ENCODE results near the gene RAPGEF6.
A peak's percentile ranks its signal among the peaks of the same experiment; 100 is the strongest.

The RAPGEF6 gene

DNA sequence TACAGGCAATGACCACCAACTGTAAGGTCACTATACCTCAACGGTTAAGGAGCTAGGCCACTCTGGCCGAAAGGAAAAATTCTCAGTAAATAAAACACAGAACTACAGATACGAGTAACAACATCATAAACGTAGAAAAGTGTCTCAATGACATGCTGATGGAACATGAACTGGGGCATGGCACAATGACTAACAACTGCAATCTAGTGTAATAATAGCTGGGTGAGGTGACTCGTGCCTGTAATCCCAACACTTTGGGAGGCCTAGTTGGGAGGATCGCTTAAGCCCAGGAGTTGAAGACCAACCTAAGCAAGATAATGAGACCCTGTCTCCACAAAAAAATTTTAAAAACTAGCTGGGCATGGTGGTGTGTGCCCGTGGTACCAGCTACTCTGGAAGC lies 9.8 kb upstream of the RAPGEF6 start:
- no peak overlapping the region for H3K27ac ChIP-seq (ENCODE audit: low read depth, low read length)
- no peaks in the 10 kb centered on the region for H3K27me3 ChIP-seq (ENCODE audit: control insufficient read depth in 5 of 5, insufficient read depth in 4 of 5, low read length in 5 of 5)
- no peak overlapping the region for H3K9ac ChIP-seq (ENCODE audit: low read length in 5 of 5)
- no peaks in the 10 kb centered on the region for H3K9me3 ChIP-seq (ENCODE audit: control insufficient read depth in 5 of 5, low read length in 5 of 5)
- H3K36me3 ChIP-seq (ENCODE audit: control insufficient read depth in 5 of 5, insufficient read depth in 5 of 5, low read length in 5 of 5): peaks cover 20 to 47% (median 28%) of the 10 kb centered on the region in 5 donors
- H3K4me3 ChIP-seq (ENCODE audit: low read depth in 1 of 5, low read length in 5 of 5): no peak overlapping the region
- peaks cover 0 to 3% (median 0%) of the 10 kb centered on the region in 5 donors for H3K4me1 ChIP-seq (ENCODE audit: control insufficient read depth in 5 of 5, insufficient read depth in 5 of 5, low read length in 5 of 5)

DNA sequence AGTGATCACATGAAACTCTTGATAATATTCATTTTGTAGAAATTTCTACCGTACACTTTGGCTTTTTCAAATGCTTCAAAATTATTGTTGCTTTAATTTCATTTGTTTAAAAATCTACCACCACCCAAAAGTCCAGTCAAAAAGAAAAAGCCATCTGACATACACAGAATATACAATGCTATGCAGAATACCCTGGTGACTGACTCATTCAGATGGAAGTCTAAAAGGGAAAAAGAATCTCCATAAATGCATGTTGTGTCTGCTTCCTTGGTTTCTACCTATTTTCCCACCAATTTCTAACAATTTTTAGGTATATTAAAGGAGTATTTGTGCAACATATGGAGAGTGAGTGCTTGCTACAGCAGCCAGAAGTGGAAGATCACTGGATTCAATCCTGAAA lies 9.3 kb upstream of the RAPGEF6 start:
- peaks cover 20 to 43% (median 28%) of the 10 kb centered on the region in 5 donors for H3K36me3 ChIP-seq (ENCODE audit: control insufficient read depth in 5 of 5, insufficient read depth in 5 of 5, low read length in 5 of 5)
- H3K4me1 ChIP-seq (ENCODE audit: control insufficient read depth in 5 of 5, insufficient read depth in 5 of 5, low read length in 5 of 5): peaks cover 0 to 3% (median 0%) of the 10 kb centered on the region in 5 donors
- H3K27me3 ChIP-seq (ENCODE audit: control insufficient read depth in 5 of 5, insufficient read depth in 4 of 5, low read length in 5 of 5): no peaks in the 10 kb centered on the region
- no peak overlapping the region for H3K4me3 ChIP-seq (ENCODE audit: low read depth in 1 of 5, low read length in 5 of 5)
- H3K9ac ChIP-seq (ENCODE audit: low read length in 5 of 5): no peak overlapping the region
- no peak overlapping the region for H3K27ac ChIP-seq (ENCODE audit: low read depth, low read length)
- no peaks in the 10 kb centered on the region for H3K9me3 ChIP-seq (ENCODE audit: control insufficient read depth in 5 of 5, low read length in 5 of 5)

DNA sequence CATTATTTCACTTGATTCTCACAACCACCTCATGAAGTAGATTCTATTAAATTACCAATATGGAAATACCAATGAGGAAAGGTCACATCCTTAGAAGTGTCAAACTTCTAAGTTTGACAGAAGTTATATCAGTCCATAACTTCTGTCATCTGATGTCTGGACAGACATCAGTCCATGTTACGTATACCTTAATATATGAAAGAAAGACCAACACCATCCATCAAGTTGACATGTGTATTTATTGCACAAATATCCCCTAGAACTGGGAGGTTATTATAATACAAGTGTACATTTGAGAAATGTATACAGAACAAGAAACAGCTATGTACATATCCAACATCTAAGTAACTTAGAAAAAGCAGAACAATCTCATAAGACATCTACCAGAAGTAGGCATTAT lies 6.5 kb upstream of the RAPGEF6 start:
- peaks cover 0 to 3% (median under 1%) of the 10 kb centered on the region in 5 donors for H3K4me1 ChIP-seq (ENCODE audit: control insufficient read depth in 5 of 5, insufficient read depth in 5 of 5, low read length in 5 of 5)
- no peaks in the 10 kb centered on the region for H3K27me3 ChIP-seq (ENCODE audit: control insufficient read depth in 5 of 5, insufficient read depth in 4 of 5, low read length in 5 of 5)
- H3K27ac ChIP-seq (ENCODE audit: low read depth, low read length): no peak overlapping the region
- no peak overlapping the region for H3K9ac ChIP-seq (ENCODE audit: low read length in 5 of 5)
- H3K4me3 ChIP-seq (ENCODE audit: low read depth in 1 of 5, low read length in 5 of 5): no peak overlapping the region
- H3K9me3 ChIP-seq (ENCODE audit: control insufficient read depth in 5 of 5, low read length in 5 of 5): no peaks in the 10 kb centered on the region
- peaks cover 8 to 33% (median 19%) of the 10 kb centered on the region in 5 donors for H3K36me3 ChIP-seq (ENCODE audit: control insufficient read depth in 5 of 5, insufficient read depth in 5 of 5, low read length in 5 of 5)

DNA sequence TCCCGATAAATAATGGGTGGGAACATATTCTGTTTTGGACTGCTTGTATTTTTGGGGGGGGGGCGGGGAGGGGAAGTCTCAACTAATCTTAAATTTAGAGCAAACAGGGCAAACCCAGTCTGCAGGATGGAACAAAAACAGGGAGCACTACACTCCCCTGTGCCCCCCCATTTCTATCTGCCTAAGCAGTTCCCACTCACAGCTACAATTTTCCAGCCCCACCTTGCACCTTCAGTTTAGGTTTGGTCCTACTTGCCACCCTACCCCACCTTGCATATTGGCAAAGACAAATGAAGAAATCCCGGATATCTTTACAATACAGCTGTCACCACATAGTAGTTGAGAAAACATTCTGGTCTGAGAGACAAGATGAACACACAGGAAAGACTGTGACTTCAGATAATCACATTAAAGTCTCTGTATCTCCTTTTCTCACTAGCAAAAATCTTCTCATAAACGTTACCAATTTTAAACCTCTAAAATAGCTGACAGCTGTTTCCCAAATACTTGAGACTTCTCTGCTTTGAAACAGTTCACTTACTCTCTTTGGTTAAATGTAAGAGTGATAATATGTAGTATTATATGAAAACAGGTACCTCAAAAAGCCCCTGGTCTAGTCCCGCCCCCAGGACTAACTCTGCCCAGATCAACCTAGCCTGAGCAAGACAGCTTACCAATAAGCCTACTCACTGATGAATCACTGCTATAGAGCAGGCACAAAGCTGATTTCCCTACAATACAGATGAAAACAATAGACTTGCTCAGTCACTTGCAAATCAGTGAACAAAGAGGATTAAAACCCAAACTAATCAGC lies 5.2 kb upstream of the RAPGEF6 start:
- Histone ChIP-seq H3K9me3 (ENCODE audit: control insufficient read depth in 5 of 5, low read length in 5 of 5) (no peaks in the 10 kb centered on the region), H3K4me3 (ENCODE audit: low read depth in 1 of 5, low read length in 5 of 5) (no peak overlapping the region), H3K27ac (ENCODE audit: low read depth, low read length) (no peak overlapping the region), H3K9ac (ENCODE audit: low read length in 5 of 5) (no peak overlapping the region), H3K4me1 (ENCODE audit: control insufficient read depth in 5 of 5, insufficient read depth in 5 of 5, low read length in 5 of 5) (peaks cover 8 to 10% (median 8%) of the 10 kb centered on the region in 5 donors), H3K36me3 (ENCODE audit: control insufficient read depth in 5 of 5, insufficient read depth in 5 of 5, low read length in 5 of 5) (peaks cover 8 to 21% (median 10%) of the 10 kb centered on the region in 5 donors), H3K27me3 (ENCODE audit: control insufficient read depth in 5 of 5, insufficient read depth in 4 of 5, low read length in 5 of 5) (no peaks in the 10 kb centered on the region)

DNA sequence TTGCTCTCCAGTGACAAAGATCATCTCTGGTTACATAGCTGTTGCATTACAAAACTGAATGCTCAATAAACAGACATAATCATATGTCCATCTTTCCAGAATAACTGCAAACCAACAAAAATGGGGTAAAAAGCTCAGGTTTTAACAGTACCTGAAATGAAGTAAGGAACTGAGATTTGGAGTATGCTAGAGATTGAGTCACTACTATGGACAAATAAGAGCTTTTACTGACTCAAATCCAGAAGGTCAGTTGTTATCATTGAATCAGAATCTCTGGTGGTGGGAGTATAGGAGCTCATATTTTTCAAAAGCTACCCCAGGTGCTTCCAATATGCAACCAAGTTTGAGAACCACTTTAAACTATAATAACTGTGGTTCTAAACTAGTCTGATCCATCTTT lies 4.1 kb upstream of the RAPGEF6 start:
- Histone ChIP-seq H3K36me3 (ENCODE audit: control insufficient read depth in 5 of 5, insufficient read depth in 5 of 5, low read length in 5 of 5) (peaks cover 0 to 12% (median 1%) of the 10 kb centered on the region in 5 donors), H3K27me3 (ENCODE audit: control insufficient read depth in 5 of 5, insufficient read depth in 4 of 5, low read length in 5 of 5) (no peaks in the 10 kb centered on the region), H3K9me3 (ENCODE audit: control insufficient read depth in 5 of 5, low read length in 5 of 5) (no peaks in the 10 kb centered on the region), H3K9ac (ENCODE audit: low read length in 5 of 5) (no peak overlapping the region), H3K4me3 (ENCODE audit: low read depth in 1 of 5, low read length in 5 of 5) (no peak overlapping the region), H3K4me1 (ENCODE audit: control insufficient read depth in 5 of 5, insufficient read depth in 5 of 5, low read length in 5 of 5) (peaks cover 10 to 18% (median 10%) of the 10 kb centered on the region in 5 donors), H3K27ac (ENCODE audit: low read depth, low read length) (no peak overlapping the region)

DNA sequence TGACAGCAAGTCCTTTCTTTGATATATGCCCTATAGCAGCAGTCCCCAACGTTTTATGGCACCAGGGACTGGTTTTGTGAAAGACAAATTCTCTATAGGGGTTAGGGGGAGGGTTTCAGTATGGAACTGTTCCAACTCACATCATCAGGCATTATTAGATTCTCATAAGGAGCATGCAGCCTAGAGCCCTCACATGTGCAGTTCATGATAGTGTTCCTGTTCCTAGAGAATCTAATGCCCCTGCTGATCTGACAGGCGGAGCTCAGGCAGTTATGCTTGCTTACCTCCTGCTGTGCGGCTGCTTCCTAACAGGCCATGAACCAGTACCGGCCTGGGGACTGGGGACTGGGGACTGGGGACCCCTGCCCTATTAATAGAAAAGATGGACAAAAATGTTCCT lies 2.7 kb upstream of the RAPGEF6 start:
- Histone ChIP-seq H3K9me3 (ENCODE audit: control insufficient read depth in 5 of 5, low read length in 5 of 5) (no peaks in the 10 kb centered on the region), H3K27ac (ENCODE audit: low read depth, low read length) (no peak overlapping the region), H3K36me3 (ENCODE audit: control insufficient read depth in 5 of 5, insufficient read depth in 5 of 5, low read length in 5 of 5) (no peaks in the 10 kb centered on the region), H3K4me3 (ENCODE audit: low read depth in 1 of 5, low read length in 5 of 5) (no peak overlapping the region), H3K27me3 (ENCODE audit: control insufficient read depth in 5 of 5, insufficient read depth in 4 of 5, low read length in 5 of 5) (no peaks in the 10 kb centered on the region), H3K9ac (ENCODE audit: low read length in 5 of 5) (no peak overlapping the region), H3K4me1 (ENCODE audit: control insufficient read depth in 5 of 5, insufficient read depth in 5 of 5, low read length in 5 of 5) (peaks cover 10 to 25% (median 19%) of the 10 kb centered on the region in 5 donors)

DNA sequence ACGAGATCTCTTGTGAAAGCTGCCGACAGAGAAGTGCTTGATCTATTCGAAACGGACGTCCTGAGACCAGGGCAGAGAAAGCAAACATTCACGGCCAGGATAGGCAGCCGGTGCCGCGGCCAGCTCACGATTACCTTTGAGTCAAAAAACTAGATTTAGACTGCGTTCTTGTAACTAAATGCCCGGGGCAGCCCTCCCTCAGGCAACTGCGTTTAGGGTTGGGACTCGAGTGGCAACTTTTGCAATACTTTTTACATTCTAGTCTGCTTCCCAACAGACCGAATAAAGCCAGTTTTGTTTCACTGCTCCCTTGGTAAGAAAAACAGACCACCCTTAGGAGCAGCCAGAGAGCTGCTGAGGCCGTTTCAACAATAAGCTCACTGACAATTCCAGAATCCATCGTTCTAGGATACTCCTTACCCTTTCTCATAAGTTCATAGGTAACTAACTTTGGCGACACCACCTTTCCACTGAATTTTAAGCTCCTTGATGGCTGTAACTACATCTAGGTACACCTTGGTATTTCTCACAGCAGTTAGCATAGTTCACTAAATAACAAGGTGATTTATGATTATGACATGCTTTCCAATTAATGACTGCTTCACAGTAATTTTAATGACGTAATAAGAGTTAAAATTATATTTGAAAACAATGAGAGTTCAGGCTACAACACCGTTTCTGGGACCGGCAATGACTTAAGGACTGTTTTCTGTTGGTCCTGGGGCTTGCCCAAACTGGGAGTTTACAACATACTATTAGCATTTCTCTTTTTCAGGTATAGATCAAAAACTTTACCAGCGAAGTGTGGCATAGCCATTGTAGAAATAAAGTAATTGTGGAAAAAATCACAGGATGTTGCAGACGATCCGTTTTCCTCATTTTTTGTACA lies 899 bp upstream of the RAPGEF6 start:
- Histone ChIP-seq H3K4me3 (ENCODE audit: low read depth in 1 of 5, low read length in 5 of 5) (peak overlapping the region; percentile 89 to 95 (median 94)), H3K36me3 (ENCODE audit: control insufficient read depth in 5 of 5, insufficient read depth in 5 of 5, low read length in 5 of 5) (no peaks in the 10 kb centered on the region), H3K27ac (ENCODE audit: low read depth, low read length) (peak overlapping the region; percentile 98), H3K4me1 (ENCODE audit: control insufficient read depth in 5 of 5, insufficient read depth in 5 of 5, low read length in 5 of 5) (peaks cover 10 to 31% (median 21%) of the 10 kb centered on the region in 5 donors), H3K9ac (ENCODE audit: low read length in 5 of 5) (peak overlapping the region; percentile 84 to 95 (median 93)), H3K9me3 (ENCODE audit: control insufficient read depth in 5 of 5, low read length in 5 of 5) (no peaks in the 10 kb centered on the region), H3K27me3 (ENCODE audit: control insufficient read depth in 5 of 5, insufficient read depth in 4 of 5, low read length in 5 of 5) (no peaks in the 10 kb centered on the region)

DNA sequence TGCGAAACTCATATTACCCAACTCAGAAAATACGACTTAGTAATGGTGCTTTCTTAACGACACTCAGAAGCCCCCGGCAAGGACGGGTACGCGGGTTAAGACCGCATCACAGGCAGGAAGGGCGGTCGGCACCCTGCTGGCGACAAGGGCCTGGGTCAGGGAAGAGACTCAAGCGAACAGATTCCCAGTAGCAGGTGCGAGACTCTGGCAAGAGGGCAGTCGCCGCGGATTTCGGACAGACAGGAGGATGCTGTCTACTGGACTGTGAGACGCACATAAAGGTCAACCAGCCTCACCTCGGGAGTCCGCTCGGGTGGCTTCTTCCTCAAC lies 398 bp downstream of the RAPGEF6 start:
- no peaks in the 10 kb centered on the region for H3K36me3 ChIP-seq (ENCODE audit: control insufficient read depth in 5 of 5, insufficient read depth in 5 of 5, low read length in 5 of 5)
- no peaks in the 10 kb centered on the region for H3K9me3 ChIP-seq (ENCODE audit: control insufficient read depth in 5 of 5, low read length in 5 of 5)
- peak overlapping the region; percentile 98 for H3K27ac ChIP-seq (ENCODE audit: low read depth, low read length)
- peak overlapping the region; percentile 84 to 98 (median 93) for H3K9ac ChIP-seq (ENCODE audit: low read length in 5 of 5)
- no peaks in the 10 kb centered on the region for H3K27me3 ChIP-seq (ENCODE audit: control insufficient read depth in 5 of 5, insufficient read depth in 4 of 5, low read length in 5 of 5)
- peak overlapping the region; percentile 83 to 95 (median 94) for H3K4me3 ChIP-seq (ENCODE audit: low read depth in 1 of 5, low read length in 5 of 5)
- H3K4me1 ChIP-seq (ENCODE audit: control insufficient read depth in 5 of 5, insufficient read depth in 5 of 5, low read length in 5 of 5): peaks cover 10 to 31% (median 21%) of the 10 kb centered on the region in 5 donors

DNA sequence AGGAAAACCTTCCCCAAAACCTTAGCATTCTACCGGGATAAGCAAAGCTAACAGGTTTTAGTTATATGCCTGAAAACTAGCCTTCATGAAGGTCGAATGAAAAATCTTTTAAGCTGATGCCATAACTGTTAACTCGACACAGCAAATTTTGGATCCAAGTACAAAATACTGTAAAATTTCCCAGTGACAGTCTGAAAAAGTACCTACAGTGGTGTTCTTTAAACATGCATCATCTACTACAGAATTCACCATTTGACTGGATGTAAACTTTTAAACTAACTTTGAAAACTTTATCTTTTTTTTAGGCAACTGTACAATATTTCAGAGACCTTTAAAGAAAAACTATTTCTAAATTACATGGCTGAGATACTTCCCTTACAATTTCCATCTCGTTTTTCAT lies 791 bp downstream of the RAPGEF6 start:
- Histone ChIP-seq H3K27me3 (ENCODE audit: control insufficient read depth in 5 of 5, insufficient read depth in 4 of 5, low read length in 5 of 5) (no peaks in the 10 kb centered on the region), H3K4me1 (ENCODE audit: control insufficient read depth in 5 of 5, insufficient read depth in 5 of 5, low read length in 5 of 5) (peaks cover 10 to 31% (median 21%) of the 10 kb centered on the region in 5 donors), H3K9me3 (ENCODE audit: control insufficient read depth in 5 of 5, low read length in 5 of 5) (no peaks in the 10 kb centered on the region), H3K4me3 (ENCODE audit: low read depth in 1 of 5, low read length in 5 of 5) (peak overlapping the region; percentile 83 to 95 (median 94)), H3K9ac (ENCODE audit: low read length in 5 of 5) (peak overlapping the region; percentile 84 to 98 (median 93)), H3K27ac (ENCODE audit: low read depth, low read length) (peak overlapping the region; percentile 98), H3K36me3 (ENCODE audit: control insufficient read depth in 5 of 5, insufficient read depth in 5 of 5, low read length in 5 of 5) (no peaks in the 10 kb centered on the region)

DNA sequence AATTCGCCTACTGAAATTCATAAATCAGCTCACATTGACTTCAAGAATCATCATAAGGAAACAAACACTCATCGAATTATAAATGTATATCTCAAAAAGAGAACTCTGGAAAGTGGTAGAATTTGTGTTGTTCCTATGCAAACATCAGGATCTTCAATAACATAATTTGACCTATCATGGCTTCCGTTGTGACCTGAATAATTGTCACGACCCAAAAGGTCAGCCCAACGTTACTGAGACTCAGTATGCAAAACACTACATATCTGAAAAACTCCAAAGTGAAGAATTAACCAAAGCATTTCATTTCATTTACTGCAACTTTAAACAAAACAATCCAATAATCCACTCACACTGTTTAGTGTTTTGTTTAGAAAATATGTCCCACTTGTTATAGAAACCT lies 1.2 kb downstream of the RAPGEF6 start:
- H3K4me3 ChIP-seq (ENCODE audit: low read depth in 1 of 5, low read length in 5 of 5): peak overlapping the region; percentile 83 to 95 (median 94)
- H3K4me1 ChIP-seq (ENCODE audit: control insufficient read depth in 5 of 5, insufficient read depth in 5 of 5, low read length in 5 of 5): peaks cover 10 to 31% (median 21%) of the 10 kb centered on the region in 5 donors
- no peak overlapping the region for H3K27ac ChIP-seq (ENCODE audit: low read depth, low read length)
- no peaks in the 10 kb centered on the region for H3K9me3 ChIP-seq (ENCODE audit: control insufficient read depth in 5 of 5, low read length in 5 of 5)
- no peaks in the 10 kb centered on the region for H3K27me3 ChIP-seq (ENCODE audit: control insufficient read depth in 5 of 5, insufficient read depth in 4 of 5, low read length in 5 of 5)
- no peaks in the 10 kb centered on the region for H3K36me3 ChIP-seq (ENCODE audit: control insufficient read depth in 5 of 5, insufficient read depth in 5 of 5, low read length in 5 of 5)
- H3K9ac ChIP-seq (ENCODE audit: low read length in 5 of 5): peak overlapping the region in 4 of 5 donors; percentile 89 to 98 (median 94)

Data from subcutaneous abdominal adipose tissue (tissue), 5 donors.